Measurements from ENCODE around the gene LRRC74B. TPM values are rescaled to one million over a fixed set of nuclear protein-coding genes. Genes with fewer than 3 reads are reported as not detected.

The LRRC74B gene
- total and polyA plus RNA-seq, 2 of the 4 experiments (the other 2 are of a cell fraction), result not detected

DNA sequence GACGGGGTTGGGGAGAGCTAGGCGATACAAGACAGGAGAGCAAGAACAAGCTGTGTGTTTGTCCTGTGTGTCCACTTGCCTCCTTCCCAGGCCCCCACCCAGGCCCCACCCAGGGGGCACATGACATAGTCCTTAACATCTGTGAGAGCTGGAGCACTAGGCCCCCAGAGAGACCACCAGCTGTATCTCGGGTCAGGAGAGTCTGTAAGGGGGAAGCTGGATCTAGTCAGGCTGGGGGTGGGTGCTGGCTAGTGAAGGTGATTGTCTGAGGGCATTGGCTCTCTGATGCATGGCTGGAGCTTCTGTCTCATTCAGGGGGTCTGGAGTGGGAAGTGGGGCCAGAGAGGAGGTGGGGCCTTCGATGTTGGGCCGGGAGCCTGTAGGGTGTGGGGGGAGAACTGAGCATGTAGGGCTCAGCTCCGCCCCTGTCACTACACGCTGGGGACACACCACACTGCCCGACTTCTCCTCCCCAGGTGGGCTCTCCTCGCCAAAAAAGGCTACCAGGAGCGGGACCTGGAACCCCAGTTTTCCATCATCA, 30.2 kb upstream of the LRRC74B start (continued):
- TF ChIP-seq, protein P1, sequence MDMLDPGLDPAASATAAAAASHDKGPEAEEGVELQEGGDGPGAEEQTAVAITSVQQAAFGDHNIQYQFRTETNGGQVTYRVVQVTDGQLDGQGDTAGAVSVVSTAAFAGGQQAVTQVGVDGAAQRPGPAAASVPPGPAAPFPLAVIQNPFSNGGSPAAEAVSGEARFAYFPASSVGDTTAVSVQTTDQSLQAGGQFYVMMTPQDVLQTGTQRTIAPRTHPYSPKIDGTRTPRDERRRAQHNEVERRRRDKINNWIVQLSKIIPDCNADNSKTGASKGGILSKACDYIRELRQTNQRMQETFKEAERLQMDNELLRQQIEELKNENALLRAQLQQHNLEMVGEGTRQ (IDR thresholded peaks at IDR 0.05; ENCODE audit: low read depth, low read length), result no peak

DNA sequence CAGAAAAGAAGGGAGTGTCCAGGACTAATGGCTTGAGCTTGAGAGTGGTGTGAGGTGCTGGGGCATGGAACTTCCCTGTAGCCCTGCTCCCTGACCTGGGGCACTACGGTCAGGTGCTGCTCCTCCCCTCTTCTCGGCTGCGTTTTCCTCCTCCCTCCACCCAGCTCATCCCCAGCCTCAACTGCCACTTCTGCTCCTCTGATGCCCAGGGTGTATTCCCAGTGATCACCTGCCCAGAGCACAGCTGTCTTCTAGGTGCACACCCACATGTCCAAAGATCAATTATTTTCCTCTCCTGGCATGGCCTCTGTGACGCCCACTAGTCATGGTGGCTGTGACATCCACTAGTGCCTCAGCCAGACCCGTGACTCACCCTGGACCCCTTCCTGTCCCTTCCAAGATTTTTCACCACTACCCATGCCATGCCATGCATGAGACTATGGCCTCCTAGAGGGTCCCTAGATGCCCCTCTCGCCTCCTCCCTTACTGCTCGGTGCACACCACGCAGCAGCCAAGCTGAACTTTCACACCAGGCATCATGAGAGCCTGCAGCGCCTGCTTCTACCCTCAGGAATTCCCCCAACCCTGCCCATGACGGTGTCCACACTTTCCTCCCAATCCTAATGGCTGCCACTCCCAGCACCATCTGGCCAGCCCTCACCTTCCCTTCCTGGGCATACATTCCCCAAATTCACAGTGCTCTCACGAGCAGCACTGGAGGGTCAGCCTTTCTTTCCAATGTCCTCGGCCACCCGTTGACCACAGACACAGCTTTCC, 28.9 kb upstream of the LRRC74B start:
- Histone ChIP-seq H3K79me1 (ENCODE audit: low read depth in 1 of 2, low read length in 2 of 2) (0 out of 4 replicates have a peak, but pooled peaks cover 0 to 5% of the 10 kb centered on the region in 2 experiments), H3K18ac (ENCODE audit: low read depth, low read length) (no peak overlapping the region), H3K9me1 (ENCODE audit: insufficient read depth, low read length) (peaks cover 6% of the 10 kb centered on the region; the same call in 1 of the 2 replicates), H3K14ac (replicated peaks; ENCODE audit: low read depth, low read length) (no peak overlapping the region), H4K91ac (ENCODE audit: insufficient read depth, low read depth, low read length) (no peak overlapping the region), H3K27me3 (ENCODE audit: control insufficient read depth, insufficient read depth, low read length) (peaks cover 3% of the 10 kb centered on the region), H2AK9ac (replicated peaks; ENCODE audit: low read depth, low read length, poor library complexity) (peak overlapping the region; percentile 28), H4K5ac (ENCODE audit: low read depth, low read length) (no peak overlapping the region), H3K4me3 (ENCODE audit: insufficient read depth, low read depth, low read length) (no peak overlapping the region), H2BK15ac (ENCODE audit: low read depth, low read length) (no peak overlapping the region), H2AK5ac (ENCODE audit: low read depth, low read length) (no peak overlapping the region), H3K4ac (ENCODE audit: low read depth, low read length) (no peak overlapping the region), H3K36me3 (ENCODE audit: control insufficient read depth, insufficient read depth, low read length) (no peaks in the 10 kb centered on the region), H2BK20ac (ENCODE audit: low read depth, low read length) (no peak overlapping the region), H3K27ac (ENCODE audit: insufficient read depth, low read length) (no peak overlapping the region), H3K4me2 (ENCODE audit: low read depth, low read length) (no peak overlapping the region), H2BK120ac (ENCODE audit: low read depth, low read length) (no peak overlapping the region), H2BK5ac (ENCODE audit: low read depth, low read length, poor library complexity, severe bottlenecking) (no peak overlapping the region), H4K20me1 (ENCODE audit: insufficient read depth, low read length) (peaks cover 4% of the 10 kb centered on the region; the same call in 1 of the 2 replicates), H4K8ac (ENCODE audit: low read depth in 2 of 2, low read length in 2 of 2) (no peak overlapping the region), H3K9me3 (ENCODE audit: control insufficient read depth, insufficient read depth, low read length) (no peaks in the 10 kb centered on the region), H3K9ac (ENCODE audit: low read depth, low read length) (no peak overlapping the region), H3K23ac (ENCODE audit: low read depth, low read length) (no peak overlapping the region), H3K4me1 (ENCODE audit: control insufficient read depth, insufficient read depth, low read length) (peaks cover 14% of the 10 kb centered on the region), H3K56ac (ENCODE audit: extremely low read depth, insufficient read depth, low read length) (no peak overlapping the region), H2AFZ (replicated peaks; ENCODE audit: low read length, poor library complexity) (no peak overlapping the region)
- no TSS peak for BruUV-seq (replicated peaks)
- DNase-seq, result no peak
- dilution Hi-C loops (cut with HindIII; ENCODE audit: low sequenced_read_pairs, unreplicated experiment) (no loop called here), intact Hi-C loops (cut with micrococcal nuclease) (no loop called here), in situ Hi-C loops (cut with MboI; ENCODE audit: low sequenced_read_pairs) (loop anchor here (10.0 kb wide), 1 partner anchor 78 kb away; no protein-coding TSS in a partner anchor)
- CTCF ChIA-PET, result no interaction called here
- POLR2A ChIA-PET (ENCODE audit: unreplicated experiment), result no interaction called here
- 81% methylated on average over 6 of the region's 13 CpGs; no CpG with 5 or more reads in 1 of the 2 experiments for WGBS, 2 experiments (ENCODE audit: extremely low coverage in 2 of 2, insufficient read length in 1 of 2)
- no peak for ATAC-seq (ENCODE audit: low read depth)
- no peak for TF ChIP-seq FOS (IDR thresholded peaks at IDR 0.05; ENCODE audit: low read depth, low read length)
- no peak for TF ChIP-seq MAFK (IDR thresholded peaks at IDR 0.05; ENCODE audit: low read depth, low read length)
- TF ChIP-seq SMC3 (IDR thresholded peaks at IDR 0.05; ENCODE audit: low read depth, low read length), result no peak
- TF ChIP-seq, protein P2, sequence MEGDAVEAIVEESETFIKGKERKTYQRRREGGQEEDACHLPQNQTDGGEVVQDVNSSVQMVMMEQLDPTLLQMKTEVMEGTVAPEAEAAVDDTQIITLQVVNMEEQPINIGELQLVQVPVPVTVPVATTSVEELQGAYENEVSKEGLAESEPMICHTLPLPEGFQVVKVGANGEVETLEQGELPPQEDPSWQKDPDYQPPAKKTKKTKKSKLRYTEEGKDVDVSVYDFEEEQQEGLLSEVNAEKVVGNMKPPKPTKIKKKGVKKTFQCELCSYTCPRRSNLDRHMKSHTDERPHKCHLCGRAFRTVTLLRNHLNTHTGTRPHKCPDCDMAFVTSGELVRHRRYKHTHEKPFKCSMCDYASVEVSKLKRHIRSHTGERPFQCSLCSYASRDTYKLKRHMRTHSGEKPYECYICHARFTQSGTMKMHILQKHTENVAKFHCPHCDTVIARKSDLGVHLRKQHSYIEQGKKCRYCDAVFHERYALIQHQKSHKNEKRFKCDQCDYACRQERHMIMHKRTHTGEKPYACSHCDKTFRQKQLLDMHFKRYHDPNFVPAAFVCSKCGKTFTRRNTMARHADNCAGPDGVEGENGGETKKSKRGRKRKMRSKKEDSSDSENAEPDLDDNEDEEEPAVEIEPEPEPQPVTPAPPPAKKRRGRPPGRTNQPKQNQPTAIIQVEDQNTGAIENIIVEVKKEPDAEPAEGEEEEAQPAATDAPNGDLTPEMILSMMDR (conservative IDR thresholded peaks at IDR 0.05; ENCODE audit: low read depth, low read length), result no peak
- TF ChIP-seq POLR2A (IDR thresholded peaks at IDR 0.05; ENCODE audit: low read depth, low read length), result no peak
- no peak for TF ChIP-seq BHLHE40 (IDR thresholded peaks at IDR 0.05; ENCODE audit: low read depth, low read length)
- TF ChIP-seq CHD1 (IDR thresholded peaks at IDR 0.05; ENCODE audit: low read depth, low read length), result no peak
- no peak for TF ChIP-seq MXI1 (IDR thresholded peaks at IDR 0.05; ENCODE audit: borderline replicate concordance, low read depth, low read length)

Data from IMR-90 (cell line).